GM18861 (cell line): ENCODE measurements around the gene SEMA6C.
"Not testable (repeated sequence)": the region's sequence is repeated elsewhere in the genome, so short reads cannot be mapped to it uniquely, and the experiment has no call there.

Source experiments
- ATAC-seq: cut with Tn5 transposase; IDR thresholded peaks from one replicate; pipeline ENCODE4 v1.9.1; 2021; ENCODE audit not compliant: unreplicated experiment

SEMA6C gene, protein sequence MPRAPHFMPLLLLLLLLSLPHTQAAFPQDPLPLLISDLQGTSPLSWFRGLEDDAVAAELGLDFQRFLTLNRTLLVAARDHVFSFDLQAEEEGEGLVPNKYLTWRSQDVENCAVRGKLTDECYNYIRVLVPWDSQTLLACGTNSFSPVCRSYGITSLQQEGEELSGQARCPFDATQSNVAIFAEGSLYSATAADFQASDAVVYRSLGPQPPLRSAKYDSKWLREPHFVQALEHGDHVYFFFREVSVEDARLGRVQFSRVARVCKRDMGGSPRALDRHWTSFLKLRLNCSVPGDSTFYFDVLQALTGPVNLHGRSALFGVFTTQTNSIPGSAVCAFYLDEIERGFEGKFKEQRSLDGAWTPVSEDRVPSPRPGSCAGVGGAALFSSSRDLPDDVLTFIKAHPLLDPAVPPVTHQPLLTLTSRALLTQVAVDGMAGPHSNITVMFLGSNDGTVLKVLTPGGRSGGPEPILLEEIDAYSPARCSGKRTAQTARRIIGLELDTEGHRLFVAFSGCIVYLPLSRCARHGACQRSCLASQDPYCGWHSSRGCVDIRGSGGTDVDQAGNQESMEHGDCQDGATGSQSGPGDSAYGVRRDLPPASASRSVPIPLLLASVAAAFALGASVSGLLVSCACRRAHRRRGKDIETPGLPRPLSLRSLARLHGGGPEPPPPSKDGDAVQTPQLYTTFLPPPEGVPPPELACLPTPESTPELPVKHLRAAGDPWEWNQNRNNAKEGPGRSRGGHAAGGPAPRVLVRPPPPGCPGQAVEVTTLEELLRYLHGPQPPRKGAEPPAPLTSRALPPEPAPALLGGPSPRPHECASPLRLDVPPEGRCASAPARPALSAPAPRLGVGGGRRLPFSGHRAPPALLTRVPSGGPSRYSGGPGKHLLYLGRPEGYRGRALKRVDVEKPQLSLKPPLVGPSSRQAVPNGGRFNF

DNA sequence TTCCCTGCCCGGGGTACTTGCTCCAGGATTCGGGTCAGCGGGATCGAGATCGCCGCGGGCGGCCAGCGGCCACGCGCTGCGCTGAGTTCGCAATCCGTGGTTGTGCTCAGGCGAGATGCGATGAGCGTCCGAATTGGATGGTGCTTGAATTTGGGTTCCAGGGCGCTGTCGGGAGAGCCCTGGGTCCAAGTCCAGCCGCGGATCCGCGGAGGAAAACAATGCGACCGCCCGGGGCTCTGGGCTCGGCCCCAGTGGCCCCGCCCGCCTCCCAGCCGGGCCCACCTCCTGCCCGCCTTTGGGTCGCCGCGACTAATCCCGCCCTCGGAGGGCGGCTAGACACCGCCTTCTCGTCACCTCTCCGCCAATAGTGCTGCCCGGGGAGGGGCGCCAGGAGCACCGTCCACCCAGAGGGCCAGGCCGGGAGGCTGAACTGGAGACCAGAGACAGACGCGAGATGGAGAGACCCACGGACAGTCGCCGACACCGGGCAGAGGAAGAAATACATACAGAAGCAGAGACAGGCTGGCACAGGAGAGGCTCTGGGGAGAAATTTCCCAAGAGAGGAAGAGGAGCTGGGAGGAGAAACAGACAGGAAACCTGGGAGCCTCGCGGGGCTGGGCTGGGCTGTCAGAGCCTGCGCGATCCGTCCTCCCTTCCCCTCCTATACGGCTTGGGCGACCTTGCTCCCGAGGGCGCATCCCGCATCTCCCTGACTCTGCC lies at the start of gene SEMA6C:
SEMA6C (minus strand) TSS at position 220 of the 720 bp plus-strand sequence. CDS start 4,010 bp downstream, outside the sequence.
- peak; percentile 93 for ATAC-seq

DNA sequence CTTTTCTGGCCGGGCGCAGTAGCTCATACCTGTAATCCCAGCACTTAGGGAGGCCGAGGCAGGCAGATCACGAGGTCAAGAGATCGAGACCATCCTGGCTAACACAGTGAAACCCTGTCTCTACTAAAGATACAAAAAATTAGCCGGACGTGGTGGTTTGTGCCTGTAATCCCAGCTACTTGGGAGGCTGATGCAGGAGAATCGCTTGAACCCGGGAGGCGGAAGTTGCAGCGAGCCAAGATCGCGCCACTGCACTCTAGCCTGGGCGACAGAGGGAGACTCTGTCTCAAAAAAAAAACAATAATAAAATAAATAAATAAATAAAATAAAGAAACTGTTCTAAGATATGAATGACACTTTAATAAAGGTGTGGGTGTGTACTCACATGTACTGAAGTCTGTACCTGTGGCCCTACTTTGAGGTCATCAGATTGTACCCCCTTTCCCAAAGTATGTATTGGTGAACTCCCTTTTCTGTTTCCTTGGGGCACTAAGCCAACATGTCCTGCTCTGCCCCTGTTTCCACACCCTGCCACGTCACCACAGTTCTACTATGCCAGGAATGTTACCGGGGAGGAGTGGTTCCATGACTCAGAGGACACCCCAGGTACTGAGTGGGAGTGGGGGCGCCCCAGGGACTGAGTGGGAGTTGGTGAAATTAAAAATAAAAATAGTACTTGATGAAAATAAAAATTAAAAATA lies 48.6 kb upstream of the SEMA6C start:
- ATAC-seq: not testable (repeated sequence)

DNA sequence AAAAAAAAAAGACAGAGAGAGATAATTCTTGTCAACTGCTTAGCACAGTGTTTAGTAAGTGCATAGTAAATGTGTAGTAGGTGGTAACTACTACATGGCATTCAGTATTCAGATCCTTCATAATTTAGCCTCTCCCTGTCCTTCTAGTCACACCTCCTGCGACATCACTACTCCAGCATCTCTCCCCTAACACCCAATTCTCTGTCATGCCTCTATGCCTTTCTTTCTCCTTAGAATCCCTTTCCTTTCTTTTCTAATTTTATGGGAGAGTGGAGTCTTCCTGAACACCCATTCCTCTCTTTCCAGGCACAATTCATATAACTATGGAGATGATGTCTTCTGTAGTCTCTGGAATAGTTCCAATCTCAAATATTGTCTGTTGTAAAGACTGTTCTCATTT lies 47.4 kb upstream of the SEMA6C start:
- no peak for ATAC-seq

DNA sequence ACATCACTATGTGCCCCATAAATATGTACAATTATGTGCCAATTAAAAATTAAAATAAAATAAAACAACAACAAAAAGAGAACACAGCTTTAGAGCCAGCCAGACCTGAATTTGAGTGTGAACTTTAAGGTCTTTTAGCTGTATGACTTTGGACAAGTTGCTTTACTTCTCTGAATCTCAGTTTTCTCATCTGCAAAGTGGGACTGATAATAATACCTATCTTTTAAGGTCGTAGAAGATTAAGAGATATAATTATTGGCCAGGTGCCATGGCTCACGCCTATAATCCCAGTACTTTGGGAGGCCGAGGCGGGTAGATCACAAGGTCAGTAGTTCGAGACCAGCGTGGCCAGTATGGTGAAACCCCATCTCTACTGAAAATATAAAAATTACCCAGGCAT lies 46.9 kb upstream of the SEMA6C start:
- ATAC-seq: no peak

DNA sequence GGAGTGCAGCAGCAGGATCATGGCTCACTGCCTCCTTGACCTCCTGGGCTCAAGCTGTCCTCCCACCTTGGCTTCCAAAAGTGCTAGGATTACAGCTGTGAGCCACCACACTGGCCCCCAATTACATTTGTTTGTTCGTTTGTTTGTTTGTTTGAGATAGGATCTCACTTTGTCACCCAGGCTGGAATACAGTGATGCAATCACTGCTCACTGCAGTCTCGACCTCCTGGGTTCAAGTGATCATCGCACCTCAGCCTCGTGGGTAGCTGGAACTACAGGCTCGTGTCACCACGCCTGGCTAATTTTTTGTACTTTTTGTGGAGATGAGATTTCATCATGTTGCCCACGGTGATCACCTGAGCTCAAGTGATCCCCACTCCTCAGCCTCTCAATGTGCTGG lies 45.6 kb upstream of the SEMA6C start:
- ATAC-seq: no peak

DNA sequence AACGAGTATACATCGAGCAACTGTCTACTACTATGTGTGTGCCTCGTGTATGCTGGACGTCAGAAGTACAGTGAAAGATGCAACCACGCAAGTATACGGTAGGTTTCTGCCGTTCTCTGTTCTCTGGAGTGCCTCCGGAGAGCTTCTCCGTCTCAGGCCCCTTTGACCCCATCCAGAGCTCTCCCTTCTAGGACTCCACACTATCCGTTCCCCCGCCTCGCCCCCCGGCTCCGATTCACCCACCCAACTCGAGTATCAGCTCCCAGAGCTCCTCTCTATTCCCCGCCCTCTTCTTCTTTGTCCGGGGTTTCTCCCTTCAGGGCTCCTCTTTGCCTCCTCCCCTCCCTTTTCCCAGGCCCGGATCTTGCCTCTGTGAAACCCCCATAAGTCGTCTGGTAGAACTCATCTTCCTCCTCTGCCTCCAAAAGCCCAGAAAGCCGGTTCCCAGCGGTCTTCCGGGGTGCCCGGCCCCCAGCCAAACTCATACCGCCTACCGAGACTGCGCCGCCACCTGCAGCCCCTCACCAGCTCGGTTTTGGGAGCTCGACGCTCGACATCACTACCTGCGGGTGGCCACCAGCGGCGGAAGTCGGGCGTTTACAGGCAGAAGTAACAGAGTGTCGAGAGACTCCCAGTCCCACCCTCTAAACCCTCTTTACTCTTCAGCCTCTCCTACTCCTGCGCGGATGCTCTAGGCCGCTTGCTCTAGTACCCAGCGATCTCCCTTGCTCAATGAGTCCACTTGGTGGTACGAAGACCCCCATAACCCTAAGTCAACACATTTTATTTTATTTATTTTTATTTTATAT lies 43.4 kb upstream of the SEMA6C start, which contains the start of gene VPS72:
VPS72 (minus strand) TSS at position 561 of the 809 bp plus-strand sequence; CDS start at position 485, 76 bp downstream.
- peak; percentile 81 for ATAC-seq

DNA sequence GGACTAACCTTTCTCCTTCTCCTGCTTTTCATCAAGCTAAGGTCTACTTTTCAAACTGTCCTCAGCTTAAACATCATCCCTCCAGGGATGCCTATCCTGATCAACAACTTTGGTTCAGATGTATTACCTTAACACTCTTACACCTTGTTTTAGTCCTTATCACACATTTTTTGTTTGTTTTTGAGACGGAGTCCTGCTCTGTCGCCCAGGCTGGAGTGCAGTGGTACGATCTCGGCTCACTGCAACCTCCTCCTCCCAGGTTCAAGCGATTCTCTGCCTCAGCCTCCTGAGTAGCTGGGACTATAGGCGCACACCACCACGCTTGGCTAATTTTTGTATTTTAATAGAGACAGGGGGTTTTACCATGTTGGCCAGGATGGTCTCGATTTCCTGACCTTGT lies 42.2 kb upstream of the SEMA6C start:
- not testable (repeated sequence) for ATAC-seq

DNA sequence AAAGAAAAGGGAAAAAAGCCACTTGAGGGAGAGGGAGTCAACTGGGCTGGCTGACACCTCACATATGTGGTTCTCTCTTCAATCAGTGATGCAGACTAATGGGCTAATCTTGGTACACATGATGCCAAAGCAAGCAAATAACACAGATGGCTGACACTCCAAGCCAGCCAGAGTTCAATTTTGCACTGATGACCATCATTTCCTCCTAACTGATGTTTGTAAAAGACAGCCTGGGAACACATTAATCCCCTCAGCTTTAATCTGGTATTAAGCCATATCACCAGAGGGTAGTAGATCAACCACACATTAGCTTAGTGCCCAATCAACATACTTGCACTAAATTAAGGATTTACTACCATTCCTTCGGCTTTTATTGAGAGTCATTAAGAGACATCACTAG lies 40.8 kb upstream of the SEMA6C start:
- ATAC-seq: no peak

DNA sequence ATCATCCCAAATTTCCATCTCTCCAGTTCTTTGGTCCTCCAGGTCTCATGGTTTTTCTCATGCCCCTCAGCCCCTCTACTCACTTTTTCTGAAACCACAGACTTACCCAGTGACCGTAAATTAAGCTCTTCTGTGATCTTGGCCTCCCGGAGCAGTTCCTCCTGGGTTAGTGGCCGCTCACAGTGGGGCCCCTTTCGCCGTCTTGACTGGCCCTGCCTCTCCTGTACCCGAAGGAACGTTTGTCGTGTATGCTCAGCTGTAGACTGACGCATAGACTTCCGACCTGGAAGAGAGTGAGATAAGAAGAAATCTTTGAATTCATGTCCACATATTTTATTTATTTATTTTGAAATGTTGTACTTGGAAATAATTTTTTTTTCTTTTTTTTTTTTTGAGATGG lies 37.8 kb upstream of the SEMA6C start:
- ATAC-seq: no peak

DNA sequence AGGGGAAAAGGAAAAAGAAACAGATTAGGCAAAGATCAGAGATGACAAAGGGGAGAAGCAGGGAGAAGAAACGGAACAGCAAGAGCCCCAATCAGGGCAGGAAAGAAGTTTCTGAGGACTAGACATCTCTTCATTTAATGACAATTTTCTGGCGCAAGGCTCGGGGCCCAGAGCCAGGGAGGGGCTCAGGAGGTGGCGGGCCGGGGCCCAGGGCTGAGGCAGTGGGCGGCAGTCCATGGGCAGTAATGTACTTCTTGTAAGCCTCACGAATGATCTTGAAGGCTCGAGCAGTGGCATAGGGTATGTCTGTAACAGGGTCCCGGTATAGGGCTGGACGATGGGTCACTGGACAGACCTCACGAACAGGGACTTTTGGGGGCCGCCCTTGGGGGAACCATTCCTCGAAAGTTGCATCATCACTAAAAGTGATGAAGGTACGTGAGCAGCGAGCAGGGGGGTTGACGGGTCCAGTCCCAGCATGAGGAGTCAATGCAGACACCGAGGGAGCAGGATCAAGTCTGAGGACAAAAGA lies 30.1 kb upstream of the SEMA6C start:
- no peak for ATAC-seq

DNA sequence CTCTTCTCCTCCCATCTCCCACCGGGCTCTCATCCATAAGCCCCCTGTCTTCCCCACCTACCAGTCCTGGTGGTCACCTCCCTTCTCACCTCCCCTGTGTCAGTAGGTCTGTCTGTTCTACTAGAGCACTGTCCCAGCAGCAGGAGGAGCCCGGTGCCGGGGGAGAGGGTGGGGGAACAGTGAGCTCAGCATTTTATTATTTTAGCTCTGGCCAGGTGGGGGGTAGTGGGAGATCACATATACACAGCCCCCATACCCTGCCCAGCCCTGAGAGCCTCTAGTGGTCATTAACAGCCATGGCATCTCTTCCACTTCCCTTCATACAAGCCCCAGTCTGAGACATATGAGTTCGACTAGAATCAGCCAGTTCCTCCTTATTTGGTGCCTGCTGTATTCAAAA lies 29.4 kb upstream of the SEMA6C start, which contains the start of gene TMOD4:
TMOD4 (minus strand) TSS at position 119 of the 400 bp plus-strand sequence. CDS start 1,106 bp downstream, outside the sequence.
- no peak for ATAC-seq

DNA sequence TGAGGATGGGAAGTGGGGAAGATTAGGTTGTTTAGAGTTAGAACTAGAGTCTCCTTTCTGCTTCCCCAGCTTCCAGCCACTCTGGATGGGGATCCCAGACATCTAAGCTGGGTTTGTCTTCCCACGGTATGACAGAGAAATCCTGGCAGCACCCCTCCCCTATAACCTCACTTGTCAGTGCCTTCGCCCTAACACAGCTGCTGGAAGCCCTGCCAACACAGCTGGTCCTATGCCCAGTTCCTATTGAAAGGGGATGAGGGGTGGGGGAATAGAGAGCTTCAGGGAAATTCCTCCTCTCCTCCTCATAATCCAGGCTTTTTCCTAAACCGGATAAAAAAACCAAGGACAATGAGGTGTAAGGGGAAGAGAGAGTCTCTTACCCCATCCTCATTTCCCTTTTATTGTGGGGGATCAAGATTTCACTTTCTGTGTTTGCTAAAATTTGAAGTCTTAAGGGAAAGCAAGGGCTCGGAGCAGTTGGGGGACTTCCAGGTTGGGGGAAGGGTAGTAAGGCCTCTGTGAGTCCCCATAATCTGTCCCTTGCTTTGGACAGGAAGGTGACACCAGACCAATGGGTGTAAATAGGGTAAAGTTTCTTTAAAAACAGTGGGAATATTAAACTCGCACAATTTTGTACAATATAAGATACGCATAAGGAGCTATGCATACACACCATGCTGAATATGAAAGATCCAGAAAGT lies 28.8 kb upstream of the SEMA6C start:
- ATAC-seq: no peak

DNA sequence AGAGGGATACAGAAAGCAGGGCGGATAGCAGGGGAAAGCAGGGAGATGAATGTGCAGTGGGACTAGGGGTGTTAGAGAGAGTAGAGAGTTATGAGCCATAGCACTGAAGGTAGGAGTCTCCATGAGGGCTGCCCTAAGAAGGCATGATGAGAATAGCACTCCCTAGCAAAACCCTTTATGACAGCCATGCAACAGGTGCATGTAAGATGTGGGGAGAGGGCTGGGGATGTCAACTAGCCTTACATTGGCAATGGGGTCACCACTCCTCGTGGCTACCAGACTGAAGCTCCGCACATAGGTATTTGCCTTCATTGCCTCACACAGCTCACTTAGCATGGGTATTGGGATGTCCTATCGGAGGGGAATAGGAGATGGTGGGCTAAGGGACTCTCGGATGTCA lies 24.8 kb upstream of the SEMA6C start:
- no peak for ATAC-seq

DNA sequence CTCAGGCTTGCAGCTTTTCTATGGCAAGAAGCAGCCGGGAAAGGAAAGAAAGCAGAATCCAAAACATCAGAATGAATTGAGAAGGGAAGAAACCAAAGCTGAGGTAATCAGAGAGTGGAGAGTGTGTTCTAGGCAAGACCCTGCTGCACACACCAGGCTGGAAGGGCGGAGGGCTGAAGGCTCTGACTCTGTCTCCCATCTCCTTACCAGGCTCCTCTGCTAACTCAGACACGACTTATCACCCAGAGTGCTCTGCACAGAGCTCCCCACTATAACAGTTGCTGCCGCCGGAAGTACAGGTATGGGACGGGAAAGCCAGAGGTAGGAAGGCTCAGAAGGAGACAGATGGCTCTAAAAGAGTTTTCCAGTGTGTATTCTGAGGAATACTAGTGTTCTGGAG lies 20.7 kb upstream of the SEMA6C start:
- no peak for ATAC-seq

DNA sequence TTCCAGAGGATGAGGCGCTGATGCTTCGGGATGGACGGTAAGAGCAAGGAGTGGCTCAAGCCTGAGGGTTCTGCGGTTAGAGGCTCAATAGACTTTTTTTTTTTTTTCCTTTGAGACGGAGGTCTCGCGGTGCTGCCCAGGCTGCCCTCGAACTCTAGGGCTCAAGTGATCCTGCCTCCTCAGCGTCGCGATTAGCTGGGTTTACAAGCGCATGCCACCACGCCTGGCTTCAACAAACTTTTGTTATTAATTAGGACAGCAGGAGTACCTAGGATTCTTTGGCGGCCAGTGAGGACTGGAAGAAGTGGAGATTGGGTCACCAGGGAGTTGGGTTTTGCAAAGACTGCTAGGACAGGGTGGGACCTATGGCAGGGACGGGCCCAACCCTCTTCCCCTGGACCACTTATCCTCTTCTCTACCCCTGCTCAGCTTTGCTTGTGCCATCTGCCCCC lies 20.1 kb upstream of the SEMA6C start:
- ATAC-seq: no peak

DNA sequence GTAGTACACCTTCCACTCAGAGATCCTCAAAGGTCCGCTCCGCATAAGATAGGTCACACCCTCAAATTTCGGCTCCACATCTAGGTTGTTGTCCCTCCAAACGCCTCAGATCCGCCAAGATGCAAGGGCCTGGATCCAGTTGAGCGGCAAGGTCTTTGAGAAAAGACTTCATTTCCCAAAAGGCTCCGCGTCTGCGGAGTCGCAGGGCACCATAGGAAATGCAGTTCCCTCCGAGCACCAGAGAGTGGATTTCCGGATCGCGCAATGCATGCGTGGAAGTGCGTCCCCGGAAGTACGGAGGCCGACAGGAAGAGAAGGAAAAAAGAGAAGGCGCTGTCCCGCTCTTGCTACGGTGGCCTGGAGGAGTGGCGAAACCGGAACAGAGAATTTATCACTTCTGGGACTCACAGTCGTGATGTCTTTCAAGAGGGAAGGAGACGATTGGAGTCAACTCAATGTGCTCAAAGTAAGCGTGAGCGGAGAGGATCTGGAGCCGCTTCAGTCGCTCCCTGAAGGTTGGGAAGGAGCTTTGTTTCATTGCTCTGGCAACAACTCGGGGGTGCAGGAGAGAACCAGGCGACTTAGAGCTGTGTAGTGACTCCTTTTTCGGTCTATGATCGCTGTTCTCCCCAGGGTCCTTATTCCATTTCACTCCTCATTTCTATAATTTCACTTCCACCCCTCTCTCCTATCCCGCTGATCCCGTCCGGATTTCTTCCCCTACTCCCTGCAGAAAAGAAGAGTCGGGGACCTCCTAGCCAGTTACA lies 19.5 kb upstream of the SEMA6C start, which contains the start of the genes LYSMD1 and SCNM1:
LYSMD1 (minus strand) TSS at position 165 of the 767 bp plus-strand sequence. CDS start 644 bp downstream, outside the sequence.
SCNM1 (plus strand) TSS at position 407 of the 767 bp plus-strand sequence; CDS start at position 416, 9 bp downstream.
- peak; percentile 83 for ATAC-seq

DNA sequence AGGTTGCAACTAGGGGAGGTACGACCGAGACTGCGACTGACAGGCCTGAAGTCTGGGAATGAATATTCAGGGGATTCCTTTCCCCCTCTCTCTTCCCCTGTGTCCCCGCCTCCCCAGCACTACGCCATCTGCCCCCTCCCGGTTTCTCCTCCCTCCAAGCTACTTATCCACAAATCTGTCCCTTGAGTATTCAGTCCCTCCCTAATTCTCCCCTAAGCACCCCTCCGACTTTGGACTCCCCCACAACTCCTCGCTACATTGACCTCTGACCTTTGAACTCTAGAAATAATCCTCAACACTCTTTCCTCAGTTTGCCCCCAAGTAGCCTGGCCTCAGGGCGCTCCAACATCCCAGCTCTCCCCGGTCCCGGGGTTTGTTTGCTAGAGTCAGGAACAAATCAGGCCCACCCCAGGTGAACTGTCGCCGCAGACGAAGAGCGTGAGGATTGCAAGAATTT lies 18.9 kb upstream of the SEMA6C start:
- no peak for ATAC-seq
